ENCODE measurements around the gene ROCK1.
"Not testable (repeated sequence)": the region's sequence is repeated elsewhere in the genome, so short reads cannot be mapped to it uniquely, and the experiment has no call there.

ROCK1 gene

DNA sequence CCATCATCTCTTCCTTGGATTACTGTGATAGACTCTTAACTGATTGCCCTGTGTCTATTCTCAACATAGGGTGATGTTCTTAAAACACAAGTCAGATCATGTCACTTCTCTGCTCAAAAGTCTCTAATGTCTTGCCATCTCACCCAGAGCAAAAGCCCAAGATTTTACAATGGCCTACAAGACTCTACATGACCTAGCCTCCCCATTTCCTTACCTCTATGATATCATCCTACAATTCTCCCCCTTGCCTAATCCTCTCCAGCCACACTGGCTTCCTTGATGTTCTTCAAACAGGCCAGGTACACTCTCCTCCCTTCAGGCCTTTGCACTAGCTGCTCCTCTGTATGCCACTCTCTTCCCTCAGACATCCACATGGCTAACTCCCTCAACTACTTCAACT lies 55.1 kb downstream of the ROCK1 start:
- DNase-seq (ENCODE audit: low read depth in 3 of 3, low spot score in 1 of 3): no peak

GRCh38 chr18:21054252-21054821 lies 57.3 kb downstream of the ROCK1 start:
- no peak for DNase-seq (ENCODE audit: low read depth in 3 of 3, low spot score in 1 of 3)

GRCh38 chr18:21053127-21053526 lies 58.5 kb downstream of the ROCK1 start:
- no peak for DNase-seq (ENCODE audit: low read depth in 3 of 3, low spot score in 1 of 3)

DNA sequence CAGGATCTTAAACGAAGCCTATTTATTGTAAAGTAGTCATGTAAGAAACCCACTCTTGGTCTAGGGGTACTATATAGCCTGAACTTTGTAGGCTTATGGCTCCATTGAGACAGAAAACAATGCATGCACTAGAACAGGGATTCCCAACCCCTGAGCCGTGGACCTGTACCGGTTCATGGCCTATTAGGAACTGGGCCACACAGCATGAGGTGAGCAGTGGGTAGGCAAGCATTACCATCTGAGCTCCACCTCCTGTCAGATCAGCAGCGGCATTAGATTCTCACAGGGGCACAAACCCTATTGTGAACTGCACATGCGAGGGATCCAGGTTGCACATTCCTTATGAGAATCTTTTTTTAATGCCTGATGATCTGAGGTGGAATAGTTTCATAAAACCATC lies 59.2 kb downstream of the ROCK1 start:
- DNase-seq (ENCODE audit: low read depth in 3 of 3, low spot score in 1 of 3): no peak

DNA sequence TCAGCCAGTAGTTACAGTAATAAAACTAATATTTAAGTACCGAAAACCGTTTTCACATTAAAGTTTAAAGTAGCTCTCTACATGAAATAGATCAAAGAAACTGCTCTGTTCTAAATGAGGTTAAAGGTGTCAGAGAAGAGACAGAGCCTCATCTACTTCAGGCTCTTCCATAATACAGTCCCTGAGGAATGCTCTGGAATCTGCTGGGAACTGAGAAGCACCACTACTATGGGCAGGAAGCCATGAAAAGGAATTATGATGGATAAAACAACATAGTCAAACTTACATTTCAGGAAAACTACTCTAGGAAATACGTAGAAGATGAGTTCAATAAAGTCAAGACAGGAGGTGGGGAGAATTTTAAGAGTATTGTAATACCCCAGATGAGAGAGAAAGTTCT lies 60.0 kb downstream of the ROCK1 start:
- no peak for DNase-seq (ENCODE audit: low read depth in 3 of 3, low spot score in 1 of 3)

DNA sequence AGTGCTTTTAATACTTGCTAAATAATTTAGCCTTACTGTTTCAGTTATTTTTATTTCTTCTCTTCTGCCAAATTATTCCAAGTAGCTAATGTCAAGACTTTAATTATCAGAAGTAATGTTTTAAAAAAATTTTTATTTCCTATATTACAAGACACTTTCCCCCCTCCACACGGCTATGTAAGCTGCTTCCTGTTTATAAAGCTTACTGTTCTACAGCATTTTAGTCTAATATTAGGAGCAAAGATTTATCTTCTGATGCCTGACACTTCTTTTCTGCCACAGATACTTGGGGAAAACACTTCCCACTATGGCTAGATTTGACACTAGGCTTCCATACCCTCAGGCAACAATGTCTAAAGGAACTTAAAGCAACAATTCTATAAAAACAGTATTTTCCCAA lies 62.3 kb downstream of the ROCK1 start:
- no peak for DNase-seq (ENCODE audit: low read depth in 3 of 3, low spot score in 1 of 3)

GRCh38 chr18:21047126-21047525 lies 64.5 kb downstream of the ROCK1 start:
- DNase-seq (ENCODE audit: low read depth in 3 of 3, low spot score in 1 of 3): no peak

GRCh38 chr18:21040466-21040865 lies 71.1 kb downstream of the ROCK1 start:
- DNase-seq (ENCODE audit: low read depth in 3 of 3, low spot score in 1 of 3): no peak

- DNase-seq (ENCODE audit: low read depth in 3 of 3, low spot score in 1 of 3): no peak
Measured at GRCh38 chr18:21038201-21038600, 73.4 kb downstream of the ROCK1 start.

DNA sequence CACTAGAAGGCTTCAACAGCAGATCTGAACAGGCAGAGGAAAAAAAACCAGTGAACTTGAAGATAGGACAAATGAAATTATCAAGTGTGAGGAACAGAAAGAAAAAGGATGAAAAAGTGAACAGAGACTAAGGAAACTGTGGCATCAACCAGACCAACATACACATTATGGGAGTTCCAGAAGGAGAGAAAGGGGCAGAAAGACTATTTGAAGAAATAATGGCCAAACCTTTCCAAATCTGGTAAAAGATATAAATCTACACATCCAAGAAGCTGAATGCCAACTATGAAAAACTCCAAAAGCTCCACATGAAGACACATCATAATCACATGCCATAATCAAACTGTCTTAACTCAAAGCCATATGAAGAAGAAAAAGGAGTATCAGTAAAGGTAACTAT lies 79.8 kb downstream of the ROCK1 start:
- no peak for DNase-seq (ENCODE audit: low read depth in 3 of 3, low spot score in 1 of 3)

- not testable (repeated sequence) for DNase-seq (ENCODE audit: low read depth in 3 of 3, low spot score in 1 of 3)
Measured at GRCh38 chr18:21018257-21018656, 93.4 kb downstream of the ROCK1 start.

- no peak for DNase-seq (ENCODE audit: low read depth in 3 of 3, low spot score in 1 of 3)
Measured at GRCh38 chr18:21012308-21012707, 99.3 kb downstream of the ROCK1 start.

DNA sequence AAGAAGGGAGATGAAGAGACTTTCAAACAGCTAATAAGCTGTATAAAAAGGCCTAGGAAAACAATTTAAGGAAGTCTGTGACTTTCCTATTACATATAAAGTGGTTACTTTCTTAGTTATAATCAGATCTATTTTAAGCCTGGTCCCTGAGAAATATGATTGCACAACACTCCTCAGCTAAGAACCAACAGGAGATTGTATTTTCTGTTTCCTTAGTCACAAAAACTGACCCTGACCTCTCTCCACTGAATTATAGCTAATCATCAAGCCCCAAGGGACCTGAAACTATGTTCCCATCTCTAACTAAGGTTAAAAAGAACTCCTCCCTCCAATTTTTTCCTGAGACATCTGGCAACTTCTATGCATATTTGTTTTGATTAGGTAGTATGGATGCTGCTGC lies 106.9 kb downstream of the ROCK1 start:
- no peak for DNase-seq (ENCODE audit: low read depth in 3 of 3, low spot score in 1 of 3)

DNA sequence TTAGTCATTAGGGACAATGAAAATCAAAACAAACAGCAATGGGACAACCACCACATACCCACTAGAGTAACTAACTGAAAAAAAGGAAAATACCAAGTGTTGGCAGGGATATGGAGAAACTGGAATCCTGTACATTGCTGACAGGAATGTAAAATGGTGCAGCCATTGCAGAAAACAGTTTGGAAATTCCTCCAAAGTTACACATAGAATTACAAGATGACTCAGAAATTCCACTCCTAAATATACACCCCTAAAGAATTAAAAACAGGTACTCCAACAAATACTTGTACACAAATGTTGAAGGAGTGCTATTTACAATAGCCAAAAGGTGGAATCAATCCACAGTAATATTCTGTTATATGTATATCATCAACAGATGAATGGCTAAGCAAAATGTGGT lies 110.9 kb downstream of the ROCK1 start:
- DNase-seq (ENCODE audit: low read depth in 3 of 3, low spot score in 1 of 3): no peak

- DNase-seq (ENCODE audit: low read depth in 3 of 3, low spot score in 1 of 3): no peak
Measured at GRCh38 chr18:20997371-20997770, 114.2 kb downstream of the ROCK1 start.

- DNase-seq (ENCODE audit: low read depth in 3 of 3, low spot score in 1 of 3): no peak
Measured at GRCh38 chr18:20996418-20996817, 115.2 kb downstream of the ROCK1 start.

DNA sequence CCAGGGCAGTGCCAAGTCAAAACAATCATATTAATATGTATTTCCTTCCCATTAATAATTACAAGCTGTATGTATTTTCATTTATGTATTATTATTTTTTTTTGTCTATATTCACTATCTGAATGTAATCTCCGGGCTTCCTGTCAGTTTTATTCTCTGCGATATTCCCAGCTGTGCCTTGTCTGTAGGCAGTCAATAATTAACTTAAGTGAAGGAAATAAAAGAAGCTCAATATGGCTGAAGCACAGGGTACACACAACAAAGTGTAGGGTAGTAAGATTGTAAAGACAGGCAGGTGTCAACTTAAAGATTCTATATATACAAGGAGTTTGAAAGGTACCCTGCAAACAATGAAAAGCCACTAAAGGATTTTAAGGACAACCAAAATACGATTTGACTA lies 122.9 kb downstream of the ROCK1 start:
- no peak for DNase-seq (ENCODE audit: low read depth in 3 of 3, low spot score in 1 of 3)

DNA sequence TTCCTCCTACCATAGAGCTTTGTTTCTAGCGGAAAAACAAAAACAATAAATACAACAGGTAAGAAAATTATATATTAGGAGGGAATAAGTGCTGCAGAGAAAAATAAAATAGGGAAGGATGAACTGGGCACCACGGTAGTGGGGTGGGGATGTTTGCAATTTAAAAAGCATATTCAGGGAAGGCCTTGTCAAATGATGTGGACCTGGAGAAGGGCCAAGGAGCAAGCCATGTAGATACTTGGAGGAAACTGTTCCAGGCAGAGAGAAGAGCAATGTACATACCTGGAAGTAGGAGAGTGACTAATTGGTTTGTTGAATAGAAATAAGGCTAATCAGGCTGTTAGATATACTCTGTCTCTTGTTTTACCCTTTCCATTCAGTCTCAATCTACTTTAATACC lies 136.5 kb downstream of the ROCK1 start:
- no peak for DNase-seq (ENCODE audit: low read depth in 3 of 3, low spot score in 1 of 3)

GRCh38 chr18:20971886-20972267 lies 139.7 kb downstream of the ROCK1 start:
- DNase-seq (ENCODE audit: low read depth in 3 of 3, low spot score in 1 of 3): no peak

- no peak for DNase-seq (ENCODE audit: low read depth in 3 of 3, low spot score in 1 of 3)
Measured at GRCh38 chr18:20966795-20967194, 144.8 kb downstream of the ROCK1 start.

GRCh38 chr18:20963027-20963426 lies 148.6 kb downstream of the ROCK1 start:
- no peak for DNase-seq (ENCODE audit: low read depth in 3 of 3, low spot score in 1 of 3)

DNA sequence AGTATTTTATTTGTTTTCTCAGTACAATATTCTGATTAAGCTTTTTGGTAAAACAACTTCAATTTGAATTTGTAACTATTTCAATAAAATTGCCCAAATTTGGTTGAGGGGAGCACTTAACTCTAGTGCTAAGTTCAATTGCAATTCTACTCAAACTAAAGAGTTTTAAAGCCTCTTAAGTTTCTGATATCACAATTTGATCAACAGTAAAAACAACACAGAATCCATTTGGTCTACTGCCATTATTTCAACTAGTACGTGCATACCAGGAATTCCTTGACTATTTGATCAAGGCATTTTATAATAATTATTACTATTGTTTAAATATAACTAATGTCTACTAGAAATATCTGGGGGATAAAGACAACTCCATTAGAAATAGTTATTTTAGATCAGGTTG lies 150.9 kb downstream of the ROCK1 start:
- no peak for DNase-seq (ENCODE audit: low read depth in 3 of 3, low spot score in 1 of 3)

DNA sequence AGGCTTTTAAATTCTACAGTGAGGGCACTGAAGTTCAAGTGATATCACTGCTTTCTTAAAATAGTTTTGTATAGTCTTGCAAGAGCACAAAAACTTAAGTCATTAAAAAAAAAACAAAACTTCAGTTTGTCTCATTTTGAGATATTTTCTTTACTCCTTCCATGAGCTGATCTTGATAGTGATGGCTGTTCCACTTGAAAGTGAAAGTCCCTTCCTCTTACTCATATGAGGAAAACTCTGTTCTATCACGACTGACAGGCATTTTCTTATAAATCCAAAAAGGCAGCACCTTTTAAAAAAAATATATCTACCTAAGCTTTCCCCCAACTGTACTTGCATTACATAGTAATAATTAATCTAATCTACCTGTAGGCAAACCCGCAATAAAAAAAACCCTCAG lies 160.8 kb downstream of the ROCK1 start:
- DNase-seq (ENCODE audit: low read depth in 3 of 3, low spot score in 1 of 3): not testable (repeated sequence)
